T-helper 1 cell (primary cell): ENCODE measurements around the gene TGM2.

Experiments
- DNase-seq, 5 donors: peaks; one replicate each; pipeline ENCODE4 v3.0.0-alpha.2; 2012 to 2020

Gene TGM2

DNA sequence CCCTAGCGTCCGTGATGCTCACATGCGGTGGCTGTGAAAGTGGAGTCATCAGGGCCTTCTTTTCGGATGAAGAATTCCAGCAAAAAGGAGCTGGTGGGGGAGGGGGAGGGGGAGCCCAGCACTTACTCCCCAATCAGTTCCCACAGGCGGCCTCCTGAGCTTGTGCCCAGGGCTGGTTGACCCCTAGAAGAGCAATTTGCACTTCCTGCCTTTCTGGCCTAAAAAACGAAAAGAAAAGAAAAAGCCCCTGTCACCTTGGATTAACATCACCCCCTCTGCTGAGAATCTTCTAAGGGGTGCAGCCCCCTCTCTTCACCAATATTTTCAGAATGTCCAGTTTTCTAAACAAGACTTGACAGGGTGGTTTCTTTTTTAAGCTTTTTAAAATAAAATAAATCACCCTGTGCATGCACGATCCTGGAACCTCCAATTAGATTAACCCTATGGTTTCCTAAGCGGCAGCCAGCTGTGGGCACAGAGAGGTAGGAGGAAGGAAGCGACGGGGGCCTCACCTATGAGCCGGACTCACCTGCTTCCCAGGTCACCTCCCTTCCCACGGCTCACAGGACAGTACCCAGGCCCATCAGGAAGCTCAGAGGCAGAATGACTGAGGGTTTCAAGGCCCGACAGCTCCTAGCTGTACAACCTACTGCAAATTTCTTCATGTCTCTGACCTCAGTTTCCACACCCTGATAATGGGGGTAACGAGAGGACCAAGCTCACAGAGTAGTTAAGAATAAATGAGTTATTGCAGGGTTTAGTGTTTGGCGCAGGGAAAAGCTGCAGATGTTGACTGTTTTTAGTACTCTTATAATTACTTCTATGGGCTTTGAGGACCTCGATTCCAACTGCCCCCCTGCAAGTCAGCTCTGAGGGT, 10.5 kb upstream of the TGM2 start:
- no peak for DNase-seq

DNA sequence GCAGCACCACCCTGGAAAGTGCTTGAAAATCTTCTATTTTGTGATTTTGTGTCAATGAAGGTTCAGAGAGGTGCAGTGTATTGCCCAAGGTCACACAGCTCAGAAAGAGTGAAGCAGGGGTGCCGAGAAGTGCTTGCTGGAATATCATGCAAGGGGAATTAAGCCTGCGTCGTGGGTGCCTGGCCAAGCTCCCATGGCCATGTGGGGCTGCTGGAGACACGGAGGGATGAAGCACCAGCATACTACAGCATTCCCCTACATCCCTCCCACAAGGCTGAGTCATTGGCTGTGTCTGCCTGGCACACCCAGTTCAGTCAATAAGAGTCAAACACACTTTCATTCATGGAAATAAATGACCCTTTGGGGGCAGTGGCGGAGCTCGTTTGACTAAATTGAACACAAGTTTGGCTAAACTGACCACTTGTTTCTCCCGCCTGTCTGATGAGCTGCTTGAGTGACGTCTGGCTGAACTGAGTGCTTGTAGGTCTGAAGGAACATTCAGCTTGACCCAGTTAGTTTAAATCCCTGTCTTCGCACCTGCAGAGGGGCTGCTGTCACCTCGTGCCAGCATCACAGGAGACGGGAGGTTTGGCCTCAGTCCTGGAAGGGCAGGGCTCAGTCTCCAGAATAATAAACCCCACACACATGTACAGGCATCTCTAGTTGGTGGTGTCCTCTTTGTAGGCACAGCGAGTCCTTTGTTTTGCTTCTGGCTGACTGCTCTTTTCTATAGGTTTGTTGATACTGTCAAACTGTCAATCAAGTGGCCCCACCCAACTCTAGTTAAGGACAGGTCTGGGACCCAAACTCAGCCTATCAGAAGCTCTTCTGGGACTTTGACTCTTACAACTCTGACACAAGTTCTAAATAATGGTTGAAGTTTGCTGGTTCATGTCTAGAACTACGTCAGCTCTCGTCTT, 8.4 kb upstream of the TGM2 start:
- DNase-seq = no peak

DNA sequence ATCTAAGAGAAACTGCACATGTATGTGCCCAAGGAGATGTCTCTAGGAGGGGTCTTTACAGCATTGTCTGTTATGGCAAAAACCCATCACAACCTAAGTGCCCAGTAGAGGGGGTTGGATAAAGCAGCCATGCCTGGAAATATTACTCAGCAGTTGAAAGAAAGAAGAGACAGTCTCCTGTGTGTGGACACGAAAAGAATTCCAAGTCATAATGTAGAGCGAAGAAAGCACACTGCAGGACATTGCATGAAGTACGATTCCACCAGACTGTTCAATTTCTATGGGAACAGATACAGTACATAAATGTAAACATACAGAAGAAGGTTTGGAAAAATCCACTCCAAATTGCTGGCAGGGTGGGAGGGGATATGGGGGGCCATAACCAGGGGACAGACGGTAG, 7.3 kb upstream of the TGM2 start:
- DNase-seq = no peak

DNA sequence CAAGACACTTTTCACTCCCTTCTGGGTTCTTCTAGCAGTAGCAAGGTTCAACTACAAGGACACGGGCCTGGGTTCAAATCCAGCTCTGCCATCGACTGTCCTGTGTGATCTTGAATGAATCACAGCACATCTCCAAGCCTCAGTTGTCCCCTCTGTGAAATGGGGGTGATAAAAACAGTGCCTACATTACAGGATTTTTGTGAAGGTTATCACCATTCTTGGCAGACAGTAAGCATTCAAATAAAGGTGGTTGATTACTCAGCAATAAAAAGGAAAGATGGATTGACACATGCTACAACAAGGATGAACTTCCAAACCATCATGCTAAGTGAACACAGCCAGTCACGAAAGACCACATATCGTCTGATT, 6.6 kb upstream of the TGM2 start:
- DNase-seq = no peak

DNA sequence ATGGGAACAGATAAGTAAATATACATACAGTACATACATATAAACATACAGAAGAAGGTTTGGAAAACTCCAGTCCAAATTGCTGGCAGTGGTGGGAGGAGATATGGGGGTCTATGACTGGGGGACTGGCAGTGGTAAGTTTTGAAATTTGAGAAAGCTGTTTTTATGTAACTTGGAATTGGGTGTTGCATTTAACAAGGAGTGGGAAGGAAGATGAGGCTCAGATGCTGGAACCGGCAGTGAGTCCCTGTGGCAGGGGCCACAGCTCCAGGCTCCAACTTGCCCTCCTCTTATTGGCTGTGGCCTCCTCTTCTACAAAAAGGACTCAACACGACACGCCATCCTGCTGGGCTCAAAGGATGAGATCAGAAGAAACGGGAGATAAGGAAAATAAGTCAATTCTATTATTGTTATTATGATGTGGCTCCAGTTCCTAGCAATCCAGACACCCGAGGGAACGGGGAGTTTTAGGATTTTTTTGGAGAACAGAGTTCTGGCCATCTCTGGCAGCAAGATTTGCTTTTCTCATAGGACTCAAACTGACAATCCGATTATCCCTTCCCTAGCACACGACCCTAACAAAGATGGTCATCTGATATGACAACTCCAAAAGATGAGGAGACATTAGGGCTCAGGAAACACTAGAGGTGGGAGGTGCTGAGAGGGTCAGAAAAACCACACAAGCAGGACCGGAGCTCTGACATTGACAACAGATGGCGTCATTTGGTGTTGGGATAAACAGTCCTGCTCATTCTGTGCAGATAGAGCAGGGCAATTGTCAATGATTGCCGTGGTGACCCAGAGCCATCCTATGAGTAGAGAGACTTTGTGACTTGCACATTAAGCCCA, 6.0 kb upstream of the TGM2 start:
- no peak for DNase-seq

DNA sequence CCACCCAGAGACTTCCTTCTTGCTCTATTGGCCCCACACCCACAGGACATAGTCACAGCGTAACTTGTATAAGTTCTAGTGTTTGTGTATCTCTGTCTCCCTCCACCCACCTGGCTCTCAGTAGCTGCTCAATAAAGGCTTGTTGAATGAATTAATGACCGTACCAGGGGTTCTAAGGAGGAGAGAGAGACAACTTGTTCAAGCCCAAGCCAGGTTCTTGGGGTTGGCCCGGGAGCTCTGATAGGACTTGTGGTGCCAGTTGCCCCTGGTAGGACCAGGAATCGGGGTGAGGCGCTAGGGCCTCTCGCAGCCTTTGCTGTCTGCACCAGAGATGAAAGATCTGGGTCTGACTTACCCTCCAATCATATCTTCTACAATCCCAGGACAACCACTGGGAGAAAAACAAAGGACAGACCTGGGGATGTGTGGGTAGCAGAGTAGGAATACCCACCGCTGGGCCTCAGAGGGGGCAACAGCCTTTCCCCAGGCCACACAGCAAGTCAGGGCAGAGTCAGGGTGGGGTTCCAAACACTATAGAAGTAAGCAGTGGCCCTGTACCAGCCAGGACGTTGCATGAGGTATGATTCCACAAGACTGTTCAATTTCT, 5.3 kb upstream of the TGM2 start:
- DNase-seq = no peak

DNA sequence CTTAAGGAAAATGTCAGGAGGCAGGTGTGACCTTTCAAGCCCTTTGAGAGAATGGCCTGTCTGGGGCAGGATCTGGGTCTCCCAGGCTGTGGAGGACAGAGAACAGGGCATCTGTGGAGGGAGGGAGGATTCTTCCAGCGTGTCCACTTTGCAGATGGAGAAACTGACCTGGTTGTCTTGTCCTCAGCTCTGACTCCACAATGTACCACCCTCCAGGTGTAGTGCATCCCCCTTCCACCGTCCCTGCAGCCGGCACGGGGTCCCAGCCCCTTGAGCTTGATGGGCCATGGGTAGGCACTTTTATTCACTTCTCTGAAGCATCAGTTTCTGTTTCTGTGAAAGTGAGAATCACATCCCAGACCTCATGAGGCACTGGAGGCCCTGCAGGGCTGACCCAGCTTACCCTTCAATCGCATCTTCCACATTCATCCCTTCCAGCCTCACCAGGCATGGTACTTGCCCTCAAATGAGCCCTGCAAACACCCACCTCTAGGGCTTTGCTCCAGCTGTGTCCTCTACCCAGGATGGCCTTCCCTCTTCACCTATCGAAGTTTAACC, 4.6 kb upstream of the TGM2 start:
- no peak for DNase-seq

DNA sequence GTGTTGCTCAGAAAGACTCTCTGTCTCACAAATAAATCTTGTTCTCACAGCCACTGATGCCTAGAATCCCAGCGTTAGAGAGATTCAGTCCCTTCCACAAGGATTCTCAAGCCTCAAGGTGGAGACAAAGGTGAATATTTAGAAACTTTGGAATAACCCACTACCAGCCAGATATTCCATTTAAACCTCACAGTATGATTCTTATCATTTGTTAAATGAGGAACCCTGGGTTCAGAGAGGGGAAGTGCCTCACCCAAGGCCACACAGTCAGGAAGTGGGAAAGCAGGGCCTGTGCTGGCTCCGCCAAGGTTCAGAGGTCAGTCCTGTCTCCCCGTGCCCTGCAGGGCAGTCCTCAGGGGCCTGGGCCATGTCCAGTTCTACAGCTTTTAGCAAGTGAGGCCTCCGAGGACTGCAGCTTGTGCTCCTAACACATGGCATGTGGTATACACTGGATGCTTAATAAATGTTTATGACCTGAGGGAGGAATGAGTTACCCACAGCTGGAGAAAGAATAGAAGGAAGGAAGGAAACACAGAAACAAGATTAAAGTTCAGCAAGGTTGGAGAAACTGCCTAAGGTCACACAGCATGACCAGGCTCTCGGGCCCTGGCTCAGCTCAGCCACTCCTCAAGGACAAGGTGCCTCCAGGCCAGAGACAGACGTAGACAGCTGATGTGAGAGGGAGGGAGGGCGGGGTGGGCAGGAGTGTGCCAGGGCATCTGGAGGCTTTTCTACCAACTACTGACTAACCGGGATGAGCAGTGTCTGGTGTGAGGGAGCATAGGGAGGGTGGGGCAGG, 3.9 kb upstream of the TGM2 start:
- DNase-seq = no peak

DNA sequence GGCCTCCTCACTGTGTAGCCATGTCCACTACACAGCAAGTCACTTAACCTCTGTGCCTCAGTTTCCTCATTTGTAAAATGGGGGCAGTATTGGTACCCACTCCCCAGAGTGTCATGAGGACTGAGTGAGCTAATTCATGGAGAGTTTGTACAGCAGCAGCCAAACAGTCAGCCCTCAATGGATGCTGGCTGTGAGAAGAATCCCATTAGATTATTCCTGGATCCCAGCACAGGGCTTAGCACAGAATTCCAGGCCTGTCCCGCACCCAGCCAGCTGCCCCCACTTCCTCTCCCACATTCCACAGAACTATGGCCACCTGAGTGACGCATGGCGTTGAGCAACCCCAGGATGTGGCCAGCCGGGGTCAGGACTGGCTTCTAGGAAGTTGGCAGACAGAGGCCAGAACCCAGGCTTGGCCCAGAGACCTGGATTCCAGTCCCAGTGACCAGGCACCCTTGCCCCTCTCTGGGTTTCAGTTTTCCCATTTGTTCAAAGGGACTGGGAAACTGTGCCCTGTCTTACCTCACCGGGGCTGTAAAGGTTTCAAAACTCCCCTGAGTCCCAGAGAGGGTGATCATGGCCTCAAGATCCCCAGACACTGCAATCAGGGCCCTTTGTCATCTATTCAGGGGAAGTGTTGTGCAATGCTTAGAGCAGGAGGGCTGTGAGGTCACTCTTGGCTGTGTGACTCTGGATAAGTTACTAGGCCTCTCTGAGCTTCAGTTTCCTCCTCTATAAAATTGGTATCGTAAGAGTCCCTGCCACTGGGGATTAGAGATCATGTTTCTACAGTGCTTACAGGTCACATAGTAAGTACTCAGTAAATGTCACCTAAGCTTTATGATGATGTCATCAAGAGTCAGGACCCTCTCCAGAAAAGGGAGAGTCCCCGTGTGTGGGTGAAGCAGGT, 3.0 kb upstream of the TGM2 start:
- no peak for DNase-seq

DNA sequence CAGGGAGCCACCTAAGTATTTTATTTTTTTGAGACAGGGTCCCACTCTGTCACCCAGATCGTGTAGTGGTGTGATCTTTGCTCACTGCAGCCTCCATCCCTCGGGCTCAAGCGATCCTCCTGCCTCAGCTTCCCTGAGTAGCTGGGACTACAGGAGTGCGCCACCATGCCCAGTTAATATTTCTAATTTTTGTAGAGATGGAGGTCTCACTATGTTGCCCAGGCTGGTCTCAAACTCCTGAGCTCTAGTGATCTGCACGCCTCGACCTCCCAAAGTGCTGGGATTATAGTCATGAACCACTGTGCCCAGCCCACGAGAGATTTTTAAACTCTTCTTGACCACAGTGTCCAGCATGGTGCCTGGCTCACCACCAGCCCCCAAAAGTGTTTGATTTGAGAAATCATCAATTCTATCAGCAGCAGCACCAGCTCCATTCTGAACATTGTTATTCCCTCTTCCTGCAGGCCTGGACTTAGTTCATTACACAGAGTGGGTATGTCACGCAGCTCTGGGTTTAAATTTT, 2.3 kb upstream of the TGM2 start:
- DNase-seq = no peak

DNA sequence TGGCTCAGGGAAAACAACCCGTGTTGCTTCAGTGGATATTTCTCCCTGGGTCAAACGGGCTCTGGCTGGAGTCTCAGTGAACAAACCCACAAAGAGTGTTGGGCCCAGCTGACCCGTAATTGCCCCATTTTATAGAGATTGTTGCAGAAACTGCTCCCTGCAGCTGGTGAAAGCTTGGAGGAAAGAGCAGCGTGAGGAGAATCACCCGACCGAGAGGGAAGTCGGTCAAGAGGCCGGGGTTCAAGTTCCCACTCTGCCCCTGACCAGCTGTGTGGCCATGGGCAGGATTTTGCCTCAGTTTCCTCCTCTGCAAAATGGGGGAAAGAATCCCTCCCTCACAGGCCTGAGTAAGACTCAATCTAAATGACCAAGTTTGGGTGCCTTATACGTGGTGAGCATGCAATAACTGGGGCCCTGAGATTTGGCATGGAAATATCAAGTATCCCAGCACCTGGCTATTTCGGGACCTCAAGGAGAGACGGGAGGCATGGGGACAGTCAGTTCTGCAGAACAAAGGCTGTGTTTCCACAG, 1.7 kb upstream of the TGM2 start:
- no peak for DNase-seq

DNA sequence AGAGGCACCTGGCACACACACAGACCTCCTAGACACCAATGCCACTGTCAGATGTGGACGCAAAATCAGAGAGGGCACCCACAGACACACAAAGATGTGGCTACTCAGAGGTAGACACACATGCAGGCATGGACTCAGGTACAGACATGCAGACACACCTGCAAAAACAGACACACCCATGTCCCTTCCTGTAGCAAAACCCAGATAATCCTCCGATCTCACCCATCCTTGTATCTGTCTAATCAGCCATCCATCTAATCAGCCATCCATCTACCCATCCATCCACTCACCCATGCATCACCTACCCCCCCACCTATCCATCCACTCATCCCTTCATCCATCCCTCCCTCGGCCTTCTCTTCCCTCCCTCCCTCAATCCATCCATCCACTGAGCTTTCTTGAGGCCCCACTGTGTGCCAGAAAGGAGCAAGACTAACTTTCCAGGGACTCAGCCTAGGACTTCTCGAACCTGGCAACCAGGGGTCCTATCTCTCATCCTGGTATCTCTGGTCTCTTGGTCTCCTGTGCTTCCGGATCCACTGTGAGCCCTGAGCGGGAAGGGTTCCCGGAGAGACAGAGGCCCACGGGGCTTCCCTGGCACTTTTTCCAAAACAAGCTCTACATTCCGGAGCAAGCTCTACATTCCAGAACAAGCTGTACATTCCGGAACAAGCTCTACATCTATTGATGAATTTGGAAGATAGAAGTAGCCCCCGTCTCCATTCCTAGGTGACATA, 1.1 kb upstream of the TGM2 start:
- no peak for DNase-seq

DNA sequence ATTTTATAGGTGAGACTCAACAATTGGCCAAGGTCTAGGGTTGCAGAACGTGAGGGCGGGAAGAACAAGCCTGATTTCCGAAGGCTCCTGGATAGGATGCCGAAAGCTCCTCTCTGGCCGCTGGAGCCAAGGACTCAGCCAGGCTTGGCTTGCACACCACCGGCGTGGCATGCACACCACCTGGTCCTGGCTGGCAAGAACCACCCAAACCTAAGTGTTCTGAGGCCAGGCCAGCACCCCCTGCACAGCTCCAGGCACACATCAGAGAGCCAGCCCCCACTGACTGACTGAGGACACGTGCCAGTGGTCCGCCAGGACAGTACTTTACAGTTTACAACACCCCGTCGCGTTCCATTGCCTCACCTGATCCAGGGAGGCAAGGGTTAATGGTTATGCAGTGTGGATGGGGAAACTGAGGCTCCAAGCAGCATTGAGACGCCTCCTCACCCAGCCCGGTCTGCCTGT, 414 bp downstream of the TGM2 start:
- DNase-seq = no peak

DNA sequence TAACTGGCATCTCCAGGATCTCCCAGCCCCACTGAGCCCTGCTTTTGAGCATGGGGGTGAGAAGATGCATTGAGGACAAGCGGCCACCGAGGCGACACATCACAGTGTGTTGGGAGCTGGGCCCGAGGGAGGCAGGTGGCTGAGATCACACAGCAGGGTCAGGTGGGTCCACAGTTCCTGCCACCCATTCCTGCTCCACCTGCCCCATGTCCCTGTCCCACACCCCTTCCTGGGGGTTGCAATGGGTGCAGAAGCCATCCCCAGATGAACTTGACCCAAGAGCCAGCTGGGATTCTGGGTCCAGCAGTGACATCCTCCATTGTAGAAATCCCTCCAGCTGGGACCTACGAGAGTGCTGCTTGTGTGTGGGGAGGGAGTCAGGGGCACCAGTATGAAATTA, 1.0 kb downstream of the TGM2 start:
- no peak for DNase-seq

DNA sequence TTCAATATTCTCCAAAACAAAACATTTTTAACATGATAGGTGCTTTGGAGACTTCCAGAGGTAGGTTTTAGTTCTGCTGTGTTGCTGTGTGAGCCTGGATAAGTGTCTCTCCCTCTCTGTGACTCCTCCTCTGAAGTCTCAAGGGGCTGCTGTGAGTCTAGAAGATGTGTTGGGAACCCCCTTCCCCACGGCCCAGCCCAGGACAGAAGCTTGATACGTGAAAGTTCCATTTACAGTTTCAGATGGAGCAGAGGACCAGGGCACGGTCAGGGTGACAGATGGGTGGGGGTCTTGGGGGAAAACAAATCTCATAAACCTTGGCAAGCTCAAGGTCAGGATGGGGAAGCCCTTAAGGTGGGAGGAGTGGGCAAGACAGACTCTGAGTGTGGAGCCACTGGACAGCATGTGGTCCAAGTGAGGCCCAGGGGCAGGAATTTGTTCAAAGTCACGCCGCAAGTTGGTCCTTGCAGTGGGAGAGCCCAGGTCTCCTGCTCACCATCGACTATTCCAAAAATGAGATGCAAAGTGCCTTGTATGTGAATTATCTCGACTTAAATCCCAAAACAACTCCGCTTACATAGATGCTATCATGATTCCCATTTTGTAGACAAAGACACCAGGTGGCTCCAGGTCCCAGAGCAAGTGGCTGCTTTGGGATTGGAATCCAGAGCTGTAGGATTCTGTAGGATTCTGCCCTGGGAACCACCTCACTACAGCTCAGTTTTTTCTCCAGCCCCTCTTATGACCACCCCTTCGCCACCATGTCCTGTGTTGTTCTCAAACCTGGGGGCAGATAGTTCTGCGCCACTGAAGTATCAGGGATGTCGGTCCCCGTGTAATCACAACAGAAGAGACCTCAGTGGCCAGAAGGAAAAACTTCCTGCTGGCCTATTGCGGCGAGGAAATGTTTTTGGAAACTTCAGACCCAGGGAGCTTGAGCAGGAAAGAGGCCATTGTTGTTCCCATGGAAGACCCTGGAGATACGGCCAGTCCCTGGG, 1.9 kb downstream of the TGM2 start:
- DNase-seq = no peak

DNA sequence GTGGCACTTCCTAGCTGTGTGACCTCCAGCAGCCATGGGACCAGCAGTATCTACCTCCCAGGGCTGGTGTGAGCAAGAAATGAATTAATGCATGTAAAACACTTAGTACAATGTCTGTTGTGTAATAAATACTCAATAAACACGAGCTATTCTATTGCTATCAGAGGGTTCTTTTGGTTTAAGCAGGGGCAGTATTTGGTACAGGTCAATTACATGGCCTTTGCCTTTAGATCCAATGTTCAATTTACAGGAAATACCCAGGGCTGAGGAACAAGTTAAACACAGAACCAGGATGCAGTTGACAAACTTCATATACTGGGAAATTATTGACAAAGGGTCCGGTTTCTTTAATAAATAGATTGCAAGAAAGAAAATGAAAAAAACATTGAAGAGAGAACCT, 2.9 kb downstream of the TGM2 start:
- DNase-seq = no peak

DNA sequence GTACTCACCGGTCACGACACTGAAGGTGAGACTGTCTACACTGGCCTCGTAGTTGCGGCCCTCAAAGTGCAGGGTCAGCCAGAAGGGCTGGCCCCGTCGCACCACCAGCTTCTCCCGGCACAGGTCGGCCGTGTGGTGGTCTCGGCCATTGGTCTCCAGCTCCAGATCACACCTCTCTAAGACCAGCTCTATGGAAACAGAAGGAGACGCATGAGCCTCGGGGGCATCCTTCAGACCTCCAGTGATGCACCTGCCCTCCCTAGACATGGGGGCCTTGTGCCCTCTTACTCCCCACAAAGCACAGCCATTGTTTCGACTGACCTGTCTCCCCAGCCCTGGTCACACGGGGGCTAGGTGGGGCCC, 3.7 kb downstream of the TGM2 start:
- no peak for DNase-seq
